GM12874 (cell line): ENCODE measurements around the gene NXPH1.

Source experiments
- TF ChIP-seq, protein P1 (sequence below): IDR thresholded peaks from 2 replicates; pipeline ENCODE4 v1.5.1; 2011; ENCODE audit warnings: low read depth, mild to moderate bottlenecking, control low read depth, low read length, moderate library complexity; ENCODE audit not compliant: insufficient read depth

NXPH1 gene

DNA sequence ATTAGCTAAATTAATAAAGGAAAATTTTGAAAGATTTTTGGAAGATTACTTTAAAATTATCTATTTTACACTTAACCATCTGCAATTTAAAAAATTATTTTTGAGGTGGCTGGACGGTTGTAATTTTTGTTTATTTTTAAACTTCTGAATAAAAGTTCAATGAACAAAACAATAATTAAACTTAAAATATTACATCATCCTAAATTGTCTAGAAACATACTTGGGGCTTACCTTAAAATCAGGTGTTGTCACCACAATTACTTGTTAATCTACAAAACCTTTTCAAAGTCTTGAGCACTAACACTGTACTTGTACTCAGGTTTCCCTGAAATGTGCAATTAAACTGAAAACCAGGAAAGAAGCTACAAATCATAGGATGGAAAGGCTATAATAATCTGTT lies 328.3 kb downstream of the NXPH1 start:
- TF ChIP-seq, protein P1, sequence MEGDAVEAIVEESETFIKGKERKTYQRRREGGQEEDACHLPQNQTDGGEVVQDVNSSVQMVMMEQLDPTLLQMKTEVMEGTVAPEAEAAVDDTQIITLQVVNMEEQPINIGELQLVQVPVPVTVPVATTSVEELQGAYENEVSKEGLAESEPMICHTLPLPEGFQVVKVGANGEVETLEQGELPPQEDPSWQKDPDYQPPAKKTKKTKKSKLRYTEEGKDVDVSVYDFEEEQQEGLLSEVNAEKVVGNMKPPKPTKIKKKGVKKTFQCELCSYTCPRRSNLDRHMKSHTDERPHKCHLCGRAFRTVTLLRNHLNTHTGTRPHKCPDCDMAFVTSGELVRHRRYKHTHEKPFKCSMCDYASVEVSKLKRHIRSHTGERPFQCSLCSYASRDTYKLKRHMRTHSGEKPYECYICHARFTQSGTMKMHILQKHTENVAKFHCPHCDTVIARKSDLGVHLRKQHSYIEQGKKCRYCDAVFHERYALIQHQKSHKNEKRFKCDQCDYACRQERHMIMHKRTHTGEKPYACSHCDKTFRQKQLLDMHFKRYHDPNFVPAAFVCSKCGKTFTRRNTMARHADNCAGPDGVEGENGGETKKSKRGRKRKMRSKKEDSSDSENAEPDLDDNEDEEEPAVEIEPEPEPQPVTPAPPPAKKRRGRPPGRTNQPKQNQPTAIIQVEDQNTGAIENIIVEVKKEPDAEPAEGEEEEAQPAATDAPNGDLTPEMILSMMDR = no peak

DNA sequence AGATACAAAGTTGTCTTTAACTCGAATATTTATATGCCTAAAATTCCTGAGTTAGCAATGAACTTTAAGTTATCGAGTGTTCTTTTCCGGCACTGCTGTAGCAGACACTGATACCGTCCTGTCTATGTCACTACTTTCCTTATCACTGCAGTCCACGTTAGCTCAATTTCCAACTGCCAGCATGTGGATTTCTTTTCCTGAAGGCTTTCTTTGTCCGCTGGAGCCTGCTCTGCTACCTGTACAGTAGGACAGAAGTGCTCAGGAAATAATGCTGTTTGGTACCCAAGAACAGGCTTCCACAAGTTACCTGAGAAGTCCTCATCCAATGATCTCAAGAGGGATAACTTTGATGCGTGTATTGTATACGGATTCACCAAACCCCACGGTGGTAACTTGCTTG lies 329.4 kb downstream of the NXPH1 start:
- TF ChIP-seq, protein P1 = no peak

DNA sequence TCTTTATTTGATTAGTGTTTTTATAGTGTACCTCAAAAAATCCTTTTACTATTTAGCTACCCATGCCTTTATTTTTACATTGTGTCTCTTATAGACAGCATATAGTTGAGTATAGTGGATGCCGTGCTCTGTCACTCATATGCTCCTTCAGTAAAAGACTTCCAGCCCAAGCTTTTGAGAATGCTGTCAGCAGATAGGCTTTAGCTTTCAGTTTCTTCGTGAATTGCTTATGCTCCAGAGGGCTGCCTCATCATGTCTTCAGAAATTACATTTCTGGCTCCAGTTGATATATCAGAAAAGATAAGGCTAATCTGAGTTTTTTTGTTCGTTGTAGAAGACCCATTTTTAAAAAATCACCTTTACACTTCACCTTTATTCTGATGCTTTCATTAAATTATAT lies 332.0 kb downstream of the NXPH1 start:
- TF ChIP-seq, protein P1 = no peak

- TF ChIP-seq, protein P1 = no peak
Observed at GRCh38 chr7:8773518-8773917, 340.1 kb downstream of the NXPH1 start.

DNA sequence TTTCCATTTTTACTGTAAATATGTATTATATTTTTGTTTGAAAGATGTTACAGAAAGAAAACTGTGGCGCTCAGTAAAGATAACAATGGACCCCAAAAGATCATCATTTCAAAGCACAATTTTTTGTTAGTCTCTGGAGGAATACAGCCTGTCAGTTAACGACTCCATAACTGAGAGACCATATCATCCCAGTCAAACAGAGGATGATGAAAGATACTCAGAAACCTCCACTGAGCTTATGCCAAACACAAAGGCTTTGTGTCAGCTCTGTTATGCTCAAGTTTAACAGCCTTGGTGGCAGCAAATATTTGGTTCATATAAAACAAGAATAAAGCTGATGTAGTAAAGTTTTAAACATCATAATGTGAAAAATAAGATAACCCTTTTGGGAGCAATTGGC lies 345.1 kb downstream of the NXPH1 start:
- TF ChIP-seq, protein P1 = no peak

- TF ChIP-seq, protein P1 = no peak
Observed at GRCh38 chr7:8781166-8781565, 347.8 kb downstream of the NXPH1 start.

DNA sequence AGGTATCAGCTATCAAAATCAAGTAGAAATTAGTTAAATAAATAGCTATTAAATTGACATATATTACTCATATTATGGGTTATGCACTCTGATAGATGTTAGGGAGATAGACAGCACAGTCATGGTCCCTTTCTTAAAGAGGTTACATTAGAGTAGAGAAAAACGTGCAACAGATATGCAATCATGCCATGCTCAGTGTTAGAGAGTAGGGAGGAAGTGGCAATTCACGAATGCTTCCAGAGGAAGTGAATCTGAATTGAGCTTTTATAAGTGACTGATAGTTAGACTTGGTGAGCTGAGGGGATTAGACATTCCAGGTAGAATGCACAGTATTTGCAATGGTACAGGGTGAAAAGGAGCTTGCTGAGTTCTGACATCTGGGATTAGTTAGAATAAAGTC lies 349.8 kb downstream of the NXPH1 start:
- TF ChIP-seq, protein P1 = no peak

- TF ChIP-seq, protein P1 = no peak
Observed at GRCh38 chr7:8785081-8785480, 351.7 kb downstream of the NXPH1 start.
